MCF 10A (cell line): ENCODE results near the gene SPAG8. TPM values are rescaled to one million over a fixed set of nuclear protein-coding genes. Genes with fewer than 3 reads are reported as not detected.

Source experiments
- BruUV-seq: library from RNA; stranded (reverse); fragments of 400-500 nt; replicated peaks from 2 replicates; lab custom pipeline; 2021; lab: Mats Ljungman, UMichigan
- CTCF ChIA-PET: fragments of 300-600 bp; sonication (Branson Sonifier 250); formaldehyde crosslinking; extraction: SDS; loops from one replicate; lab custom pipeline; 2021; ENCODE audit warnings: antibody characterized with exemption, inconsistent platforms; lab: Yijun Ruan, JAX
- POLR2A ChIA-PET: fragments of 300-600, 350-650 bp; sonication (Branson Sonifier 250); formaldehyde crosslinking; extraction: SDS; loops from one replicate; lab custom pipeline; 2020; ENCODE audit warnings: antibody characterized with exemption, inconsistent platforms; lab: Yijun Ruan, JAX
- DNase-seq: peaks from one replicate; pipeline ENCODE4 v3.0.0-alpha.2; 2018; ENCODE audit not compliant: unreplicated experiment
- H3K27ac Mint-ChIP-seq: one replicate; pipeline ENCODE4 v1.8.0; 2022; ENCODE audit warnings: mild to moderate bottlenecking, low read depth, mixed read lengths; ENCODE audit not compliant: unreplicated experiment
- H3K27me3 Mint-ChIP-seq: one replicate; pipeline ENCODE4 v1.8.0; 2022; ENCODE audit warnings: mixed read lengths; ENCODE audit not compliant: insufficient read depth, unreplicated experiment
- H3K36me3 Mint-ChIP-seq: one replicate; pipeline ENCODE4 v1.8.0; 2022; ENCODE audit warnings: mild to moderate bottlenecking, moderate library complexity, mixed read lengths; ENCODE audit not compliant: insufficient read depth, unreplicated experiment
- H3K4me1 Mint-ChIP-seq: one replicate; pipeline ENCODE4 v1.8.0; 2022; ENCODE audit warnings: mixed read lengths; ENCODE audit not compliant: insufficient read depth, unreplicated experiment
- H3K4me3 Mint-ChIP-seq: one replicate; pipeline ENCODE4 v1.8.0; 2022; ENCODE audit warnings: mild to moderate bottlenecking, moderate library complexity, mixed read lengths; ENCODE audit not compliant: unreplicated experiment
- H3K9me3 Mint-ChIP-seq: one replicate; pipeline ENCODE4 v1.8.0; 2022; ENCODE audit warnings: mixed read lengths; ENCODE audit not compliant: unreplicated experiment
- intact Hi-C: fragments of 100-400 bp; cut with micrococcal nuclease; formaldehyde crosslinking; loops from 2 replicates; pipeline ENCODE4 v1.14.1; 2022
- total RNA-seq: library from RNA; stranded (reverse); gene quantifications from 2 replicates; pipeline ENCODE4 v1.2.3, GENCODE V29; 2022
- TF ChIP-seq, protein P1 (sequence below): fragments of 200-600 bp; IDR thresholded peaks from one replicate; pipeline ENCODE4 v1.8.0; 2022; ENCODE audit warnings: antibody characterized with exemption, mild to moderate bottlenecking; ENCODE audit not compliant: unreplicated experiment

SPAG8 gene
- total RNA-seq, 1 experiment from 2014 or later: 1.1 TPM

DNA sequence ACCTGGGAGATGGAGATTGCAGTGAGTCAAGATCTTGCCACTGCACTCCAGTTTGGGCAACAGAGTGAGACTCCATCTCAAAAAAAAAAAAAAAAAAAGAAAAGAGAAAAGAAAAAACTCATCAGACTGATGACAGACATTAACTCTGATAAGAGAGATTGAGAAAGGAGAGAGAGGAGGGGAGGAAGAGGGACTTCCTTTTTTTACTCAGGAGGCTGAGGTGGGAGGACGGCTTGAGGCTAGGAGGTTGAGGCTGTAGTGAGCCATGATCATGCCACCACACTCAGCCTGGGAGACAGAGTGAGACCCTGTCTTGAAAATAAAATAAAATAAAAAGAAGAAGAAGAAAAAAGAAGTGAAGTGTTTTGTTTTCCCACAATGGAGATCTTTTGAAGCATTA, 48.3 kb downstream of the SPAG8 start:
- CTCF ChIA-PET: interaction anchor here (0.6 kb wide), 1 partner anchor 119 kb away, joined by 4 read pairs; no protein-coding TSS in a partner anchor
- BruUV-seq: no TSS peak

DNA sequence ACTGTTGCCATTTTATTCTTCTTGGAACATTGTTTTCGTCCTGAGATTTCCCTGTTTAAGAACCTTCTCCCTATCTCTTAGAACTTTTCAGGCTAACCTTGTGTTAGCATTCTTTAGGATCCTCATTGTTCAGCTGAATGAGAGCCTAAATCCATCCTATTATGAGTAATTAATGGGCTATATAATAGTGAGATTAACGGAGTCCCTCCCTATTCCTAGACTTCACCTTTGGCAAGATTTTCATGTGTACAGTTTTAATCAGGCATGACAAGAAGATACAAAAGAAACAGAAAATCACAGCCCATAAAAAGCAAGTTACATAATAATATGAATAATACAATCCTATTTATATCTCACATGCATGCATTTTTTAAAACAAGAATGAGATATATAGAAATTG, 48.9 kb downstream of the SPAG8 start:
- intact Hi-C loops: no loop called here
- no peak for DNase-seq
- H3K27me3 Mint-ChIP-seq: no peaks in the 10 kb centered on the region
- no TSS peak for BruUV-seq
- H3K9me3 Mint-ChIP-seq: no peaks in the 10 kb centered on the region
- peaks cover 8% of the 10 kb centered on the region for H3K36me3 Mint-ChIP-seq
- TF ChIP-seq, protein P1, sequence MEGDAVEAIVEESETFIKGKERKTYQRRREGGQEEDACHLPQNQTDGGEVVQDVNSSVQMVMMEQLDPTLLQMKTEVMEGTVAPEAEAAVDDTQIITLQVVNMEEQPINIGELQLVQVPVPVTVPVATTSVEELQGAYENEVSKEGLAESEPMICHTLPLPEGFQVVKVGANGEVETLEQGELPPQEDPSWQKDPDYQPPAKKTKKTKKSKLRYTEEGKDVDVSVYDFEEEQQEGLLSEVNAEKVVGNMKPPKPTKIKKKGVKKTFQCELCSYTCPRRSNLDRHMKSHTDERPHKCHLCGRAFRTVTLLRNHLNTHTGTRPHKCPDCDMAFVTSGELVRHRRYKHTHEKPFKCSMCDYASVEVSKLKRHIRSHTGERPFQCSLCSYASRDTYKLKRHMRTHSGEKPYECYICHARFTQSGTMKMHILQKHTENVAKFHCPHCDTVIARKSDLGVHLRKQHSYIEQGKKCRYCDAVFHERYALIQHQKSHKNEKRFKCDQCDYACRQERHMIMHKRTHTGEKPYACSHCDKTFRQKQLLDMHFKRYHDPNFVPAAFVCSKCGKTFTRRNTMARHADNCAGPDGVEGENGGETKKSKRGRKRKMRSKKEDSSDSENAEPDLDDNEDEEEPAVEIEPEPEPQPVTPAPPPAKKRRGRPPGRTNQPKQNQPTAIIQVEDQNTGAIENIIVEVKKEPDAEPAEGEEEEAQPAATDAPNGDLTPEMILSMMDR: no peak
- POLR2A ChIA-PET: interaction anchor here (0.6 to 4.8 kb wide), 3 partner anchors 8 to 35 kb away, joined by 5 to 24 read pairs (median 7); no protein-coding TSS in a partner anchor
- no peak overlapping the region for H3K4me3 Mint-ChIP-seq
- no peak overlapping the region for H3K27ac Mint-ChIP-seq
- peaks cover 13% of the 10 kb centered on the region for H3K4me1 Mint-ChIP-seq
- CTCF ChIA-PET: interaction anchor here (0.7 to 2.0 kb wide), 2 partner anchors 8 to 117 kb away, joined by 6 to 7 read pairs; no protein-coding TSS in a partner anchor

More for the DNA sequence above, 48.3 kb downstream of the SPAG8 start:
- no peaks in the 10 kb centered on the region for H3K9me3 Mint-ChIP-seq
- H3K4me1 Mint-ChIP-seq: peaks cover 9% of the 10 kb centered on the region
- no peak overlapping the region for H3K27ac Mint-ChIP-seq
- no peak overlapping the region for H3K4me3 Mint-ChIP-seq
- no peak for DNase-seq
- no peaks in the 10 kb centered on the region for H3K27me3 Mint-ChIP-seq
- intact Hi-C loops: no loop called here
- TF ChIP-seq, protein P1: no peak
- POLR2A ChIA-PET: interaction anchor here (0.6 to 2.2 kb wide), 2 partner anchors 9 to 16 kb away, joined by 3 to 5 read pairs; no protein-coding TSS in a partner anchor
- peaks cover 8% of the 10 kb centered on the region for H3K36me3 Mint-ChIP-seq

DNA sequence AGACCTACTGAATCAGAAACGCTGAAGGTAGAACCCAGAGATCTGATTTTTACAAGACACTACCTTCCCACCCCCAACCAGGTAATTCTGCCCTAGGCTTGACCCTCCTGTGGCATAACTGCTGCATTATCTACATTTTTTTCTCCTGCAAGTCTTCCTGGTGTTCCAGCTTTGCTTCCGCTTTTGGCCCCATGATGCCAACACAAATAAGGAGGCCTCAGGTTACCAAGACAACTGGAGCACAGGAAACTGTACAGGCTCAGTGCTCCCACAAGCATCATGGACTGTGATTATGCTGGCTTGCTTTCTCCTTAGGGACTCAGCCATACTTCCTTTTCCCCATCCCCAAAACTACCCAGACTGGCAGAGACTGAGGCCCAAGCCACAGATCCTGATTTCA, 51.4 kb downstream of the SPAG8 start:
- Mint-ChIP-seq H3K27ac (no peak overlapping the region), H3K27me3 (no peaks in the 10 kb centered on the region), H3K4me1 (peaks cover 20% of the 10 kb centered on the region), H3K4me3 (no peak overlapping the region), H3K36me3 (peaks cover 14% of the 10 kb centered on the region), H3K9me3 (no peaks in the 10 kb centered on the region)
- TF ChIP-seq, protein P1: no peak
- BruUV-seq: no TSS peak
- DNase-seq: peak; percentile 59
- intact Hi-C loops: no loop called here
- ChIA-PET CTCF (interaction anchor here (0.5 to 2.0 kb wide), 8 partner anchors 13 to 116 kb away, joined by 3 to 6 read pairs (median 3); no protein-coding TSS in a partner anchor), POLR2A (interaction anchor here (0.7 to 4.9 kb wide), 4 partner anchors 9 to 72 kb away, joined by 3 to 48 read pairs (median 16); partner anchors contain the start of genes GBA2 and RGP1)

DNA sequence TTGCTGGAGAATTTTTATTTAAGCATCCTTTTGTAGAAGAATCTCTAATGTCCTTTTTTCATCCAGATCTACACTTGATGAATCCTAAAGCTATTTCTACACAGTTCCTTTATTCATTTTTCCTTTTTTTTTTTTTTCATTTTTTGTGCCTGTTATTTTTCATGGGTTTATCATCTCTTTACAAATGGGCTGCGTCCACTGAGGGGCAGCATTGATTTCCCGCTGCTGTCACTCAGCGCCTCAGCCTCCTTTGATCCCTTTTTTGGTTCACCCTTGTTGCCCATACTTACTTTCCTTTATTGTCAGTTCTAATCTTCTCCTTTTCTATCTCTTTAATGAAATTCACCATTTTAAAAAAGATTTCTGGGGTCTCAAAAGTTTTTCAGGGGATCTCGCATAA, 52.3 kb downstream of the SPAG8 start:
- TF ChIP-seq, protein P1: no peak
- H3K4me3 Mint-ChIP-seq: no peak overlapping the region
- no peak overlapping the region for H3K27ac Mint-ChIP-seq
- POLR2A ChIA-PET: interaction anchor here (1.2 to 4.9 kb wide), 4 partner anchors 9 to 28 kb away, joined by 4 to 48 read pairs (median 16); partner anchors contain the start of genes CREB3, GBA2, RGP1 and TLN1
- DNase-seq: no peak
- no TSS peak for BruUV-seq
- H3K9me3 Mint-ChIP-seq: no peaks in the 10 kb centered on the region
- intact Hi-C loops: no loop called here
- peaks cover 14% of the 10 kb centered on the region for H3K36me3 Mint-ChIP-seq
- peaks cover 20% of the 10 kb centered on the region for H3K4me1 Mint-ChIP-seq
- H3K27me3 Mint-ChIP-seq: no peaks in the 10 kb centered on the region
- CTCF ChIA-PET: interaction anchor here (1.3 kb wide), 1 partner anchor 27 kb away, joined by 3 read pairs; no protein-coding TSS in a partner anchor

Other genes starting within 250 kb of the SPAG8 start
- gene TESK1, start 207.0 kb downstream of the SPAG8 start, total RNA-seq: 32.1 and 41.9 TPM in 2 replicates
- 1.6 and 1.8 TPM in 2 replicates for gene CD72, start 193.8 kb downstream of the SPAG8 start, total RNA-seq
- not detected in 2 replicates for gene SIT1, start 161.3 kb downstream of the SPAG8 start, total RNA-seq
- 13,245 and 17,503 TPM in 2 replicates for gene RMRP, start 154.2 kb downstream of the SPAG8 start, total RNA-seq
- gene CCDC107, start 154.0 kb downstream of the SPAG8 start, total RNA-seq: 10.6 and 12.5 TPM in 2 replicates
- gene ARHGEF39, start 147.1 kb downstream of the SPAG8 start, total RNA-seq: 2.9 and 5.1 TPM in 2 replicates
- not detected in 2 replicates for gene CA9, start 138.3 kb downstream of the SPAG8 start, total RNA-seq
- gene TPM2, start 122.3 kb downstream of the SPAG8 start, total RNA-seq: 161 and 207 TPM in 2 replicates
- 224 and 256 TPM in 2 replicates for gene TLN1, start 80.1 kb downstream of the SPAG8 start, total RNA-seq
- 58.7 and 66.2 TPM in 2 replicates for gene CREB3, start 79.6 kb downstream of the SPAG8 start, total RNA-seq
- gene GBA2, start 63.0 kb downstream of the SPAG8 start, total RNA-seq: 51.3 and 55.2 TPM in 2 replicates
- gene RGP1, start 63.0 kb downstream of the SPAG8 start, total RNA-seq: 33.8 and 35.8 TPM in 2 replicates
- not detected in 2 replicates for gene MSMP, start 58.0 kb downstream of the SPAG8 start, total RNA-seq
- gene NPR2, start 20.7 kb downstream of the SPAG8 start, total RNA-seq: 5.7 and 10.0 TPM in 2 replicates
- 45.4 and 48.2 TPM in 2 replicates for gene HINT2, start 2.8 kb upstream of the SPAG8 start, total RNA-seq
- not detected in 2 replicates for gene FAM221B, start 16.5 kb upstream of the SPAG8 start, total RNA-seq
- gene TMEM8B, start 17.0 kb upstream of the SPAG8 start, total RNA-seq: 4.6 and 7.0 TPM in 2 replicates
- not detected in 2 replicates for gene OR13J1, start 58.1 kb upstream of the SPAG8 start, total RNA-seq
- gene HRCT1, start 93.9 kb upstream of the SPAG8 start, total RNA-seq: 4.4 and 6.0 TPM in 2 replicates
- gene SPAAR, start 97.2 kb upstream of the SPAG8 start, total RNA-seq: 0.27 and 0.72 TPM in 2 replicates
- gene OR2S2, start 145.9 kb upstream of the SPAG8 start, total RNA-seq: not detected in 2 replicates
- 3.3 and 3.7 TPM in 2 replicates for gene RECK, start 224.7 kb upstream of the SPAG8 start, total RNA-seq